ENCODE data around the gene AP3M1.

- no peak for TF ChIP-seq CTCF (IDR thresholded peaks at IDR 0.05)
- TF ChIP-seq TCF12 (IDR thresholded peaks at IDR 0.05): peak; percentile 71
- TF ChIP-seq EP300 (IDR thresholded peaks at IDR 0.05; ENCODE audit: borderline replicate concordance in 1 of 2, low read depth in 1 of 2, low read length in 1 of 2): 0 out of 4 replicates have a peak, but pooled peaks have one; percentile 20 to 30
Measured at GRCh38 chr10:74189999-74190421, 39.4 kb upstream of the AP3M1 start.
